NB4 (cell line): ENCODE data around the gene CLCNKB.
A peak's percentile ranks its signal among the peaks of the same experiment; 100 is the strongest.

Experiments
- DNase-seq: peaks from one replicate; pipeline ENCODE4 v3.0.0; 2010; ENCODE audit warnings: low read depth
- H3K4me3 ChIP-seq: one replicate; pipeline ENCODE4 v1.5.1; 2011; ENCODE audit warnings: mild to moderate bottlenecking, low read depth, low read length, moderate library complexity
- MAX ChIP-seq: IDR thresholded peaks from 2 replicates; pipeline ENCODE4 v1.6.1; 2011; ENCODE audit warnings: low read depth, low read length
- MYC ChIP-seq: IDR thresholded peaks from 2 replicates; pipeline ENCODE4 v1.6.1; 2011; ENCODE audit warnings: low read depth, low read length
- POLR2A ChIP-seq: IDR thresholded peaks from 2 replicates; pipeline ENCODE4 v1.6.1; 2011; ENCODE audit warnings: mild to moderate bottlenecking; ENCODE audit not compliant: insufficient read length; ENCODE audit errors: extremely low read depth
- TF ChIP-seq, protein P1 (sequence below): IDR thresholded peaks from one replicate; pipeline ENCODE4 v1.5.1; 2012; ENCODE audit warnings: low read depth, low read length

CLCNKB gene

GRCh38 chr1:16005597-16005996, 38.0 kb upstream of the CLCNKB start:
- H3K4me3 ChIP-seq: no peak overlapping the region
- no peak for TF ChIP-seq MYC
- no peak for TF ChIP-seq MAX
- TF ChIP-seq, protein P1, sequence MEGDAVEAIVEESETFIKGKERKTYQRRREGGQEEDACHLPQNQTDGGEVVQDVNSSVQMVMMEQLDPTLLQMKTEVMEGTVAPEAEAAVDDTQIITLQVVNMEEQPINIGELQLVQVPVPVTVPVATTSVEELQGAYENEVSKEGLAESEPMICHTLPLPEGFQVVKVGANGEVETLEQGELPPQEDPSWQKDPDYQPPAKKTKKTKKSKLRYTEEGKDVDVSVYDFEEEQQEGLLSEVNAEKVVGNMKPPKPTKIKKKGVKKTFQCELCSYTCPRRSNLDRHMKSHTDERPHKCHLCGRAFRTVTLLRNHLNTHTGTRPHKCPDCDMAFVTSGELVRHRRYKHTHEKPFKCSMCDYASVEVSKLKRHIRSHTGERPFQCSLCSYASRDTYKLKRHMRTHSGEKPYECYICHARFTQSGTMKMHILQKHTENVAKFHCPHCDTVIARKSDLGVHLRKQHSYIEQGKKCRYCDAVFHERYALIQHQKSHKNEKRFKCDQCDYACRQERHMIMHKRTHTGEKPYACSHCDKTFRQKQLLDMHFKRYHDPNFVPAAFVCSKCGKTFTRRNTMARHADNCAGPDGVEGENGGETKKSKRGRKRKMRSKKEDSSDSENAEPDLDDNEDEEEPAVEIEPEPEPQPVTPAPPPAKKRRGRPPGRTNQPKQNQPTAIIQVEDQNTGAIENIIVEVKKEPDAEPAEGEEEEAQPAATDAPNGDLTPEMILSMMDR: no peak
- no peak for TF ChIP-seq POLR2A
- no peak for DNase-seq

DNA sequence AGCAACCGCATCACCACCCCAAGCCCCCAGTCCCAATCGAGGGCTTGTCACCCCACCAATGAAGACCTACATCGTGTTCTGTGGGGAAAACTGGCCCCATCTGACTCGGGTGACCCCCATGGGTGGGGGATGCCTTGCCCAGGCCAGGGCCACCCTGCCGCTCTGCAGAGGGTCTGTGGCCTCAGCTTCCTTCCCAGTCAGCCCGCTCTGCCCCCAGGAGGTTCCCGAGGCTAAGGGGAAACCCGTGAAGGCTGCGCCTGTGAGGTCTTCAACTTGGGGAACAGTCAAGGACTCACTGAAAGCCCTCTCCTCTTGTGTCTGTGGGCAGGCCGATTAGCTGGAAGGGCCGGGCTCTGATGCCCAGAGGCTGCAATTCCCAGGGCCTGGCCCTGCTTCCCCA, 37.6 kb upstream of the CLCNKB start:
- no peak for TF ChIP-seq MYC
- TF ChIP-seq, protein P1: no peak
- TF ChIP-seq MAX: no peak
- no peak for TF ChIP-seq POLR2A

DNA sequence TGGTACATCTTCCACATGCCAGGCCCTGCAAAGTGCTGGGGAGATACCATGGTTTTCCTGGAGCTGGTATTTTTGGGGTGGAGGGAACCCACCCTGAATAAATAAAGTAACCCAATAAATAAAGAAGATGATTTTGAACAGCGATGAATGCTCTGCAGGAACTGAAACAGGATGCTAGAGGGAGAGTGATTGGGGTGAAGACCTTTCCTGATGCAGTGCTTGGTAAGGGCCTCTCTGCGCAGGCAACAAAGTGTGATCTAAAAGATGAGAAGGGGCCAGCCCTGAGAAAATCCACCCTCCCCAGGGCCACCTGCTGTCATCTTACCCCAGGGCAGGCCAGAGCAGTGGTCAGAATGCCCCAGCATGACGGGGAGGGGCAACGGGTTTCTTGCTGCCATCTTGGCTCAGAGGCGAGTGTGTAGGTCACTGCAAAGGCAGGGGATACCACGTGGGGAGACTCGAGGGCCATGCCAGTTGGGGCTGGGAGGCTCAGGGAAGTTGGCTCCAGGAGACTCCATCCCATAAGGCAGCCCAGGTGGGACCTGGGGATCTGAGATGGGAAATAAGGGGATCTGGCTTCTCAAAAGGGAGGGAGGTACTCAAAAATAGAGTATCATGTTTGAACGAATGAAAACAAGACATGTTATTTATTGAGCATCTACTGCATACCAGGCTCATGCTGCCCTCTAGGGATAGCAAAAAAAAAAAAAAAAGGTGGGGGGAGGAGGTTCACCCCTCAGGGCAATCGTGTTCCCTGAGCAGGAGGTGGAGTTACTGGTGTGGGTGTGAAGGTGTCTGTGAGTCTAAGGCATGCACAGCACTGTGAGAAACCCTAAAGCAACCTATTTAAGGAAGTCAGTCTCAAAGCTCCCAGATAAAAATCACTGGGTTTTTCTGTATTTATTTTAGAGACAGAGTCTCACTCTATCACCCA, 36.8 kb upstream of the CLCNKB start:
- H3K4me3 ChIP-seq: no peak overlapping the region

More for the DNA sequence above, 37.6 kb upstream of the CLCNKB start:
- H3K4me3 ChIP-seq: no peak overlapping the region
- no peak for DNase-seq

GRCh38 chr1:16007671-16008341, 35.8 kb upstream of the CLCNKB start:
- H3K4me3 ChIP-seq: no peak overlapping the region
- DNase-seq: no peak
- TF ChIP-seq, protein P1: no peak
- TF ChIP-seq MAX (no peak), MYC (no peak), POLR2A (no peak)

More for the DNA sequence above, 36.8 kb upstream of the CLCNKB start:
- TF ChIP-seq, protein P1: no peak
- no peak for TF ChIP-seq POLR2A
- TF ChIP-seq MAX: no peak
- TF ChIP-seq MYC: no peak
- DNase-seq: no peak

DNA sequence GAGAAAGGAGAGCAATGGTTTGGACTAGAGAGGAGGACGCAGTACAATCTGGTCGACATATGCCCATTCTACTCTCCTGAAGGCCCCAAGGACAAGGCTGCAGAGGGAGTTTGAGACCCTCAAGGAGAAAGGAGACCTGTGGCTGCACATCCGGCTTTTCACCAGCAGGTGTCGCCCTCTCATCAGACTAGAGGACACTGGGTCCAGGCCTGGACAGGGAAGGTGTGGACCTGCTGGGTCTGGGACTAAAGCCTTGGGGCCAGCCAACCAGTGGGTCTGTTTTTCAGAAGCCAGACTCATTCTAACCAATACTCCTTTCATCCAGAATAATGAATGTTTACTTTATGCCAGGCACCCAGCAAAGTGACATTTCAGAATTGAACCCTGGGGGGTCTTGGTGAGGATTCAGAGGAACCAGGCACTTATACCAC, 34.5 kb upstream of the CLCNKB start:
- no peak overlapping the region for H3K4me3 ChIP-seq
- TF ChIP-seq, protein P1: peak; percentile 97
- TF ChIP-seq MAX (0 out of 2 replicates have a peak, but pooled peaks have one; percentile 13), POLR2A (no peak), MYC (peak; percentile 48)
- DNase-seq: peak; percentile 72
